HG03432 (cell line): ENCODE measurements around the gene FOSL1.

Source experiments
- ATAC-seq: cut with Tn5 transposase; IDR thresholded peaks from one replicate; pipeline ENCODE4 v1.9.1; 2021; ENCODE audit warnings: mild to moderate bottlenecking, moderate library complexity; ENCODE audit not compliant: unreplicated experiment

Gene FOSL1

GRCh38 chr11:65900125-65900898, at the start of gene FOSL1:
Gene FOSL1 (minus strand): TSS chr11:65900388. CDS start chr11:65900339, 49 bp downstream.
- ATAC-seq: peak; percentile 78

- ATAC-seq: no peak
These were observed 47.5 kb upstream of the FOSL1 start for GRCh38 chr11:65947603-65948125.

DNA sequence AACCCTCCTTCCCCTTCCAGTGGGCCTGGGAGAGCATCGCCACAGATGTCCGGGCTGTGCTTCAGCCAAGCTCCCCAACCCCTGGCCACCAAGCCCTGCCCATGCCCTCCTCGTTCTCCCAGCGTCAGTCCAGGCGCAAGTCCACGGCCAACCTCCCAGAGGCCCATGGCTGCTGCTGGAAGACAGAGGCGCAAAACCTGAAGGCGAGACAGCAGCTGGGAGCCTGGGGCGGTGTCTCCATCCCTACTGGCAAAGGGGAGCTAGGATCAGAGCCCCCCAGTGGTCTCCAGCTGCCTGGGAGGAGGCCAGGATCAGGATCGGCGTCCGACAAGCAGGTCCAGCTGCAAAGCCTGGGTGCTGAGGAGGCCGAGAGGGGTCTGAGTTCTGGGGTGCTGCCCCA, 46.9 kb upstream of the FOSL1 start:
- no peak for ATAC-seq

GRCh38 chr11:65946655-65947054, 46.5 kb upstream of the FOSL1 start:
- ATAC-seq: no peak

- no peak for ATAC-seq
These were observed 45.9 kb upstream of the FOSL1 start for GRCh38 chr11:65945941-65946558.

- no peak for ATAC-seq
These were observed 45.3 kb upstream of the FOSL1 start, which contains the start of gene TSGA10IP for GRCh38 chr11:65945430-65945911. Gene TSGA10IP (plus strand): TSS chr11:65945480. CDS start chr11:65945676, 196 bp downstream.

GRCh38 chr11:65944767-65945166, 44.6 kb upstream of the FOSL1 start:
- no peak for ATAC-seq

DNA sequence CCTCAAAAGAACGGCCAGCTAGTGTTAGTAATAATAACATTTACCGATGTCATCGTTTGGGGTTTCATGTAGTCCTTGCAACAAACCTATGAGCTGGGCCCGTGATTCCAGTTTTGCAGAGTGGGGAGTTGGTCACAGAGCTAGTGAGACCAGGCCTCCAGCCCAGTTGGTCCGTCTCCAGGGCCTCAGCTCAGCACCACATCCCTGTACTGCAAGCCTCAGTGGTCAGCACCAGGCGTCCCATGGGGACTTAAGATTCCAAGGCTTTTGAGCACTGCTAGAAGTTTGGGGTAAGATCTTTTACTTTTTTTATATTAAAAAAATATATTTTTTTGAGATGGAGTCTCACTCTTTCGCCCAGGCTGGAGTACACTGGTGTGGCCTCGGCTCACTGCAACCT, 44.0 kb upstream of the FOSL1 start:
- no peak for ATAC-seq

- ATAC-seq: no peak
These were observed 42.3 kb upstream of the FOSL1 start for GRCh38 chr11:65942531-65942930.

DNA sequence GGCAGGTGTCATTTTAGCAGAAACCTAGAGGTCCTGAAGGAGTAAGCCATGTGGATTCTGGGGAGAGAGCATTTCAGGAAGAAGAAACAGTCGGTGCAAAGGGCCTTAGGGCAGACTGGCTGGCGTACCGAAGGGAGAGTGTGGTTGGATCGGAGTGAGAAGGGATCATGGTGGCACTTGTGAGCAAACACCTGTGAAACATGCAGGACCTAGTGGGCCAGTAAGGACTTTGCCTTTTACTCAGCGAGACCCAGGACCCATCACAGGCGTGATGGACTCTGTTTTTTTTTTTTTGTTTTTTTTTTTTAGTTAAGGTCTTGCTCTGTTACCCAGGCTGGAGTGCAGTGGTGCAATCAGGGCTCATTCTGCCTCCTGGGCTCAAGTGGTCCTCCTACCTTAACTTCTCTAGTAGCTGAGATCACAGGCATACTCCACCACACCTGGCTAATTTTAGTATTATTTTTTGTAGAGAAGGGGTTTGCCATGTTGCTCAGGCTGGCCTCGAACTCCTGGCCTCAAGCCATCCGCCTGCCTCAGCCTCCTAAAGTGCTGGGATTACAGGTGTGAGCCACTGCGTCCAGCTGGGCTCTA, 41.6 kb upstream of the FOSL1 start:
- no peak for ATAC-seq

- ATAC-seq: no peak
These were observed 37.6 kb upstream of the FOSL1 start for GRCh38 chr11:65937766-65938165.

DNA sequence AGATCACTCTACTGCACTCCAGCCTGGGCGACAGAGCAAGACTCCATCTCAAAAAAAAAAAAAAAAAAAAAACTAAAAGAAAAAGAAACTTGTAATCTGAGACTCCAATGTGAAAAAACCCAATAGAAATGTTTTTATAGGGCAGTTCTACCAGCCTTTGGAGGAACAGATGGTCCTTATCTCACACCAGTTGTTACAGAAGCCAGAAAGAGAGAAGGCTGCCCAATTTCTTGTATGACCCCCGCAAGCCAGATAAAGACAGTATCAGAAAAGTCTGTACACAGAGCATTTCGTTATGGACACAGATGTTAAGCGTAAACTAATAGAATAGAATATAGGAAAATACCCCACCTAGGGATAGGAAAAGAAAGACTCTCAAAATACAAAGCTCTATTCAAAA, 33.8 kb upstream of the FOSL1 start:
- no peak for ATAC-seq

DNA sequence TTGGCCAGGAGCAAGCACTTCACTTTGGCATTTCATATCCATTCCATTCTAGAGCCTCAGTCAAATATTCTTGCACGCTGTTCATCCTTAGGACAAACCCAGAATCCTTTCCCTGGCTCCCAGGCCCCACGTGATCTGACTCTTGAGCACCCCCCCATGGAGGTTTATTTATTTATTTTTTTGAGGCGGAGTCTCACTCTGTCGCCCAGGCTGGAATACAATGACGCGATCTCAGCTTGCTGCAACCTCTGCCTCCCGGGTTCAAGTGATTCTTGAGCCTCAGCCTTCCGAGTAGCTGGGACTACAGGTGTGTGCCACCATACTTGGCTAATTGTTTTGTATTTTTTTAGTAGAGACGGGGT, 32.4 kb upstream of the FOSL1 start:
- no peak for ATAC-seq

DNA sequence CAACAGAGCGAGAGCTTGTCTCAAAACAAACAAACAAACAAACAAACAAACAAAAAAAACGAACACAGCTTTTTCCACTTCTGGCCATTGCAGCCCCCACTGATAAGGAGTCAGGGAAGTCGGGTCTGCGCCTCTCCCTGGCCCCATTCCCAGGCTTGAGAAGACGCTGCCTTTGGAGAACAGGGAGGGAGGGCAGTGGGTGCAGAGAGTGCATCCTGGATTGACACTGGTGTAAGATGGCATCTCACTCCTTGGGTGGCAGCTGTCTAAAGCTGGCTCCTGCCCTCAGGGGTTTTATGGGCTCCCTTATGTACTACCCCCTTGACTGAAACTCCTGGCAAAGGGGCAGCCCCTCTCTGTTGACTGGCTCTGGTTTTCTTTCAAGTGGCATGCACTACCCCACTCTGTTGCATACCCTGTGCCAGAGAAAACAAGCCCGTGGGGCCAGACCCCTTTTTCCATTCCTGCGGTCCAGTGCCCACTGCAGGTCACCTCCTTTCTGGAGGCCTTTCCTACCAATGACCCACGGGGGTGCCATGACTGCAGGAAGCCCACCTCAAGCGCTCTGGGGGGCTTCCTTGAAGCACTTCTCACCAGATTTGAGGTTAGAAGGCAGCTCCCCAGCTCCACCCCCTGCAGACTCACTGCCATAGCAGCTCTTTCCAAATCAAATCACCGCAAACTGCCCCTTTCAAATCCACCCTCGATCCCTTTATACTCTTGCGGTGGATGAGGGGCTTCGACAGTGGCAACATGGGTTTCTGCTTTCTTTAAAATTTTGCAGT, 31.8 kb upstream of the FOSL1 start:
- ATAC-seq: no peak

DNA sequence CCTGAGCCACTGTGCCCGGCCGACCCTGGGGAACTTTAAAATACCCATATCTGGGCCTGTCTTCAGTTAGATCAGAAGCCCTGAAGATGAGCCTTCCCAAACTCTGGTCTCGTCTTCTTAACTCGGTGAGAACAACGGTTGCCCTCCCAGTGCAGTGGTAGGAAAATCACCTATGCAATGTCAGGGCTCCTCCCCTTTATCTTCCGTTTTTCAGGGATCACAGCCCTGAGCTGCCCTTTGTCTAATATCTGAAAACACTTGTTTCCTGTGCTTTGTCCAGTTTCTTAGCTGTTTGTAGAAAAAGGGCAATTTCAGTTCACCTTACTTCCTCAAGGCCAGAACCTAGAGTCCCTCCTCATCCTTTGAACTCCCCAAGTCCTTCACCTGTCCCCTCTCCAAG, 28.5 kb upstream of the FOSL1 start:
- ATAC-seq: no peak

GRCh38 chr11:65927904-65928397, 27.8 kb upstream of the FOSL1 start:
- ATAC-seq: peak; percentile 82

- no peak for ATAC-seq
These were observed 25.2 kb upstream of the FOSL1 start for GRCh38 chr11:65925397-65925796.

- ATAC-seq: no peak
These were observed 22.4 kb upstream of the FOSL1 start for GRCh38 chr11:65922565-65922964.

DNA sequence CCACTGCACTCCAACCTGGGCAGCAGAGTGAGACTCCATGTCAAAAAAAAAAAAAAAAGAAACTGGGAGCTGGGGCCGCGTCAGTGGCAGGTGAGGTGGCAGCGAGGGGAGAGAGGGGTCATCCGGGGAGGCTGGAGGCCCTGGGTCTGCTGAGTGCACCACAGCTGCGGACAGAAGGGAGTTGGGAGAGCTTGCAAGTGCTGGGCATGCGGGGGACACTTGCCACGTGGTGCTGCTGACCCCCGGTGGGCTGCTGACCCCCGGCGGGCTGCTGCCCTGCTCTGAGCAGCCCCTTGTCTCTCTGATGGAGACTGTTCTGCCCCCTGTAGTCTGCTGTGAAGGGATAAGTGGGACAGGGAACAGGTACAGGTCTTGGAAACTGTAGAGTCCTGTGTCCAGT, 21.7 kb upstream of the FOSL1 start:
- no peak for ATAC-seq

GRCh38 chr11:65921033-65921555, 20.9 kb upstream of the FOSL1 start:
- ATAC-seq: no peak
